ENCODE measurements around the gene YWHAE. TPM values are rescaled to one million over a fixed set of nuclear protein-coding genes. Genes with fewer than 3 reads are reported as not detected.

Gene YWHAE
- total RNA-seq, 1 experiment from 2014 or later = 537 TPM

GRCh38 chr17:1344521-1344920 lies 55.5 kb downstream of the YWHAE start:
- Histone ChIP-seq H3K27me3 (ENCODE audit: control insufficient read depth, insufficient read depth, low read length) (no peaks in the 10 kb centered on the region), H3K4me3 (ENCODE audit: low read depth in 2 of 2, low read length in 2 of 2) (no peak overlapping the region), H3K27ac (ENCODE audit: low read length) (no peak overlapping the region), H3K36me3 (ENCODE audit: control insufficient read depth, insufficient read depth, low read length) (peaks cover 22% of the 10 kb centered on the region), H3K4me1 (ENCODE audit: control insufficient read depth, insufficient read depth, low read length) (peaks cover 3% of the 10 kb centered on the region; the same call in 1 of the 2 replicates), H3K9me3 (ENCODE audit: control insufficient read depth, insufficient read depth, low read depth, low read length) (no peaks in the 10 kb centered on the region)
- intact Hi-C loops (cut with micrococcal nuclease; ENCODE audit: unreplicated experiment) (no loop called here), in situ Hi-C loops (cut with HindIII; ENCODE audit: low pct_unique_long_range_greater_than_20kb, low sequenced_read_pairs) (no loop called here)
- no peak for DNase-seq (ENCODE audit: low read depth, low spot score)
- ChIA-PET POLR2A (no interaction called here), CTCF (no interaction called here)
- TSS peak; percentile 99 for BruUV-seq (replicated peaks)
- no peak for ATAC-seq
- TF ChIP-seq, protein P1, sequence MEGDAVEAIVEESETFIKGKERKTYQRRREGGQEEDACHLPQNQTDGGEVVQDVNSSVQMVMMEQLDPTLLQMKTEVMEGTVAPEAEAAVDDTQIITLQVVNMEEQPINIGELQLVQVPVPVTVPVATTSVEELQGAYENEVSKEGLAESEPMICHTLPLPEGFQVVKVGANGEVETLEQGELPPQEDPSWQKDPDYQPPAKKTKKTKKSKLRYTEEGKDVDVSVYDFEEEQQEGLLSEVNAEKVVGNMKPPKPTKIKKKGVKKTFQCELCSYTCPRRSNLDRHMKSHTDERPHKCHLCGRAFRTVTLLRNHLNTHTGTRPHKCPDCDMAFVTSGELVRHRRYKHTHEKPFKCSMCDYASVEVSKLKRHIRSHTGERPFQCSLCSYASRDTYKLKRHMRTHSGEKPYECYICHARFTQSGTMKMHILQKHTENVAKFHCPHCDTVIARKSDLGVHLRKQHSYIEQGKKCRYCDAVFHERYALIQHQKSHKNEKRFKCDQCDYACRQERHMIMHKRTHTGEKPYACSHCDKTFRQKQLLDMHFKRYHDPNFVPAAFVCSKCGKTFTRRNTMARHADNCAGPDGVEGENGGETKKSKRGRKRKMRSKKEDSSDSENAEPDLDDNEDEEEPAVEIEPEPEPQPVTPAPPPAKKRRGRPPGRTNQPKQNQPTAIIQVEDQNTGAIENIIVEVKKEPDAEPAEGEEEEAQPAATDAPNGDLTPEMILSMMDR (IDR thresholded peaks at IDR 0.05) = no peak
- no peak for TF ChIP-seq TCF7L2 (IDR thresholded peaks at IDR 0.05; ENCODE audit: low read depth, low read length)
- TF ChIP-seq REST (IDR thresholded peaks at IDR 0.05; ENCODE audit: insufficient read depth in 1 of 2, low read depth in 2 of 2, low read length in 1 of 2) = no peak
- TF ChIP-seq POLR2AphosphoS5 (IDR thresholded peaks at IDR 0.05; ENCODE audit: low read depth, low read length) = no peak

GRCh38 chr17:1343554-1343953 lies 56.5 kb downstream of the YWHAE start:
- CTCF ChIA-PET = no interaction called here
- Histone ChIP-seq H3K27me3 (ENCODE audit: control insufficient read depth, insufficient read depth, low read length) (no peaks in the 10 kb centered on the region), H3K27ac (ENCODE audit: low read length) (no peak overlapping the region), H3K9me3 (ENCODE audit: control insufficient read depth, insufficient read depth, low read depth, low read length) (no peaks in the 10 kb centered on the region), H3K4me1 (ENCODE audit: control insufficient read depth, insufficient read depth, low read length) (peaks cover 3% of the 10 kb centered on the region; the same call in 1 of the 2 replicates), H3K36me3 (ENCODE audit: control insufficient read depth, insufficient read depth, low read length) (peaks cover 22% of the 10 kb centered on the region), H3K4me3 (ENCODE audit: low read depth in 2 of 2, low read length in 2 of 2) (no peak overlapping the region)
- ATAC-seq (no peak), DNase-seq (ENCODE audit: low read depth, low spot score) (no peak)
- in situ Hi-C loops (cut with HindIII; ENCODE audit: low pct_unique_long_range_greater_than_20kb, low sequenced_read_pairs) = no loop called here
- TF ChIP-seq TCF7L2 (IDR thresholded peaks at IDR 0.05; ENCODE audit: low read depth, low read length) (no peak), REST (IDR thresholded peaks at IDR 0.05; ENCODE audit: insufficient read depth in 1 of 2, low read depth in 2 of 2, low read length in 1 of 2) (no peak)
- POLR2A ChIA-PET = no interaction called here
- no TSS peak for BruUV-seq (replicated peaks)
- intact Hi-C loops (cut with micrococcal nuclease; ENCODE audit: unreplicated experiment) = no loop called here

Data from Panc1 (cell line).